GM12874 (cell line): ENCODE measurements around the gene TNFRSF8.

ENCODE experiments used
- TF ChIP-seq, protein P1 (sequence below): IDR thresholded peaks from 2 replicates; pipeline ENCODE4 v1.5.1; 2011; ENCODE audit warnings: low read depth, mild to moderate bottlenecking, control low read depth, low read length, moderate library complexity; ENCODE audit not compliant: insufficient read depth

Gene TNFRSF8

DNA sequence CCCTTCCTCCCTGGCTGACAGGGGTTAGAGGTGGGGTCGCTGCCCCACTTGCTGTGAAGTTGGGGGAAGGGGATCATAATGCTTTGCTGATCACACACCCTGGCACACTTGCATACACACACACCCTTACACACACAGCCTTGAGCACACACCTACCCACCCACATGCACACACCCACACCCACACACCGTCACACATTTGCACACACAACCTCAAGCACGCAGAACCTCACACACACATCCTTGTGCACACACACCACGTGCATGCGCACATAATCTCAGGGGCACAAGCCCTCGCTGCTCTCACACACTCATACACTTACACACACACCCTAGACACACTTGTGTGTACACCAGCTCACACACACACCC, 16.4 kb upstream of the TNFRSF8 start:
- TF ChIP-seq, protein P1, sequence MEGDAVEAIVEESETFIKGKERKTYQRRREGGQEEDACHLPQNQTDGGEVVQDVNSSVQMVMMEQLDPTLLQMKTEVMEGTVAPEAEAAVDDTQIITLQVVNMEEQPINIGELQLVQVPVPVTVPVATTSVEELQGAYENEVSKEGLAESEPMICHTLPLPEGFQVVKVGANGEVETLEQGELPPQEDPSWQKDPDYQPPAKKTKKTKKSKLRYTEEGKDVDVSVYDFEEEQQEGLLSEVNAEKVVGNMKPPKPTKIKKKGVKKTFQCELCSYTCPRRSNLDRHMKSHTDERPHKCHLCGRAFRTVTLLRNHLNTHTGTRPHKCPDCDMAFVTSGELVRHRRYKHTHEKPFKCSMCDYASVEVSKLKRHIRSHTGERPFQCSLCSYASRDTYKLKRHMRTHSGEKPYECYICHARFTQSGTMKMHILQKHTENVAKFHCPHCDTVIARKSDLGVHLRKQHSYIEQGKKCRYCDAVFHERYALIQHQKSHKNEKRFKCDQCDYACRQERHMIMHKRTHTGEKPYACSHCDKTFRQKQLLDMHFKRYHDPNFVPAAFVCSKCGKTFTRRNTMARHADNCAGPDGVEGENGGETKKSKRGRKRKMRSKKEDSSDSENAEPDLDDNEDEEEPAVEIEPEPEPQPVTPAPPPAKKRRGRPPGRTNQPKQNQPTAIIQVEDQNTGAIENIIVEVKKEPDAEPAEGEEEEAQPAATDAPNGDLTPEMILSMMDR, result no peak

DNA sequence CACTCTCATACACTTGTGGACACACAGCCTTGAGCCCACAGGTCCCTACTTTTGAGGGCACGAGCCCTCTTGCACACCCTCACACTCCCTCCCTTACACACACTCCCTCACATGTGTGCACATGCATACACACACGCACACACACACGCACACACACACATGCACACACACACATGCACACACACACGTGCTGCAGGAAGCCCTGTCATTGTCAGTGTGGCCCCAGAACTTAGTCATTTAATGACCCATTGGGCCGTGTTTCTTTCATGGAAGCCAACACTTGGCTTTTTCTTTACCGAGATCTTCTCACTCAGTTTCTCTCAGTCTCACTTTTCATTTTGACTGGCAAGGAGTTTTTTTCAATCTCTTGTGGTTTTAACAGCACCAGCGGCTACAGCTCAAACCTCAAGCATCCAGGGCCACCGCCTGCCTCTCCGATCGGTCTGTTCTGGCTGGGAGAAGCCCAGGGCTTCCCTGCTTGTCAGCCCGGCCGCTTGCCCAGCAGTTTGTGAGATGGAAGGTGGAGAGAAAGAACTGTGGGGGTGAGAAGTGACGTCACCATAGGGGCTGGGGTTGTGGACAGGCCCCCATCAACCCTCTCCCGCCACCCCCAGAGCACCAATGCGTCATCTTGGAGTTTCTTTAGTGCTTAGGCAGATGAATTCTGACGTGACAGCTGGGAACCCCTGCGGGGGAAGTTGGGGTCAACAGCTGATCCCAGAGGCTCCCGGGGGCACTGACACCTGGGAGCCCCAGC, 15.8 kb upstream of the TNFRSF8 start:
- TF ChIP-seq, protein P1, result no peak

DNA sequence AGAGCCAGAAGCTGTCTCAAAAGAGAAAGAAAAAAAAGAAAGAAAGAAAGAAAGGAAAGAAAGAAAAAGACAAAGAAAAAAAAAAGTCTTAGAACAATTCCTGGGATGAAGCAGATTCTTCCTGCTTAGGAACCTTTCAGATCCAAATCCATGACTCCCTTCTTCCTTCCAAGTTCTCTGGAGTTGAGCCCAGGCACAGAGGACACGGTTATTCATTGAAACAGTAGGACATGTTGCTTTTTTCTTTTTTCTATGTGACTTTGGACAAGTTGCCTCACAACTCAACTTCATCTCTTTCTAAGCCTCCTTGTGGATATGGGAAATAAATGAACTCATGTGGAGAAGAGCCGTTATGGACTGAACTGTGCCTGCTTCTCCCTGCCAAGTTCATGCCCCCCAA, 14.7 kb upstream of the TNFRSF8 start:
- TF ChIP-seq, protein P1, result no peak

DNA sequence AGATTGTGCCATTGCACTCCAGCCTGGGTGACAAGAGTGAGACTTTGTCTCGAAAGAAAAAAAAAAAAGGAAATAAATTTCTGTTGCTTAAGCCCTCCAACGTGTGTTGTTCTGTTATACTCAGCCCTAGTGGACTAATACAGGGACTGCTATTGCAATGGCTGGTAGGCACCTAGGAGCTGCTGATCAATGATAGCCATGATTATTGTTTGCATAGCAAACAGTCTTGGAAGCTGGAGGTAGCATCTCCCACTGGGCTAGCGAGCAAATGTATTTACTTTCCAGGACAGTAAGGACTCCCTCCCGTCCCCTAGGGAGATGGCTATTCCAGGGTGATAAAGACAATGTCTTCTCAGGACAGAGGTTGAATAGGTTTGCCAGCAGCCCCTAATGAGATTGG, 13.5 kb upstream of the TNFRSF8 start:
- TF ChIP-seq, protein P1, result peak; percentile 22; the same call in 1 of the 2 replicates

DNA sequence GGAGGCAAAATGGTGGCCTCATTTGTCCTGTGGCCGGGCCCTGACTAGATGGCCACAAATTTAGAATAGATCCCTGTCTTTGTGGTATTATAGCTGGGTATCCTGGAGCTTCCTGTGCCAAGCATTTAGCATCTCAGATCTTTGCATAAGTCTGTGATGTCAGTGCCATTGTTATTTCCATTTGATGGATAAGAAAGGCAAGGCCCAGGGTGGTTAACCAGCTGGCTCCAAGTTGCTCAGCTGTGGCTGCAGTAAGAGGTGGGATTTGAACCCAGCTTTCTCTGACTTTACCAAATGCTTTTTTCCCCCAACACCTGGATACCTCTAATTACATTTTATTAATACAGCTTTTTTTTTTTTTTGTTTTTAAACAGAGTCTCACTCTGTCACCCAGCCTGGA, 11.7 kb upstream of the TNFRSF8 start:
- TF ChIP-seq, protein P1, result no peak

DNA sequence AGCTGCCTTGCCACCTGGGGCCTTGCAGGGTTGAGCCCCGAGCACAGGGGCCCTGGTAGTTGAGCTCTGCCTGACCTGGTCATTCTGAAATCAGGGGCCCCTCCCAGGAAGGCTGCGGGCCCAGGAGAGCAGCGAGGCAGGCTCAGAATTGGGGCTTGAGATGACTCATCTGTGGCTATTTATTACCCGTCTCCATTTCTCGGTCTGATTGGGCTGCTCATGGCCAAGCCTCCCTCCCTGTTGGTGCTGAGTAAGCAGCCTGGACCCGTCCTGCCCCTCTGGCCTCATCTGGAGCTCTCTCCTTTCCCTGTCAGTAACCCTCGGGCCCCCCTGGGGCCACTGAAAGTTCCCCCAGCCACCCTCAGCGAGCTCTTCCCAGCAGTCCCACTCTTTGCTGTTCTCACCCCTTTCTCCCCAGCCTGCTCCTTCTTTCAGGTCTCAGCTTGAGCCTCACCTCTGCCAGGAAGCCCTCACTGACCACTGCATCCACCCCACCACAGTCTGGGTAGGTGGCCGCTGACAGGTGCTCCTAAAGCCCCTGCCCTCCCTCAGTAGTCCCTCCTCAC, 11.0 kb upstream of the TNFRSF8 start:
- TF ChIP-seq, protein P1, result no peak

DNA sequence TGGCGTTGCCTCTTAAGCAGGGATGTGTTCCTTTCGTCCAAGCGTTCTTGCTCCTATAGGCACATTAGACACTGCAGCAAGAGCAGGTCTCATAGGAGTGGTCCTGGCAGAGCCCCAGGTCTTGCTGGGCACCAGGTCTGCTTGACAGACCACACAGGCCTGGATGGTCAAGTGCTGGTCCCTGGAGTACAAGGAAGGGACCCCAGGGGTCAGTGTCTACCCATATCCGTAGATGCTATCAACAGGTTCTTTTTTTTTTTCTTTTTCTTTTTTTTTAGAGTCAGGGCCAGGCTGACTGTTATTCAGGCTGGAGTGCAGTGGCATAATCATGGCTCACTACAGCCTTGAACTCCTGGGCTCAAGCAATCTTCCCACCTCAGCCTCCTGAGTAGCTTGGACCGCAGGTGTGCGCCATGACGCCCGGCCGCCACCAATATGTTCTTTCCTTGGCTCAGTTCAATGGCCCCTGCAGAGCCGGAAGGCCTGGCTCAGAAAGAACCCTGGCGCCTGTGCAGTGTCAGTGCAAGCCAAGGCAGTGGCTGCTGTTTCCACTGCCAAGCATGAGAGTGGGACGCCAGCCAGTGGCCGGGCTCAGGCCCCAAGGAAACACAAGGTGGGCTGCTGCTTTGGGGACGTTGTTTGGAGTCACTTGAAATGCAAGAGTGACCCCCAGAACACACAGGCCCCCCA, 10.0 kb upstream of the TNFRSF8 start:
- TF ChIP-seq, protein P1, result peak; percentile 12; the same call in 1 of the 2 replicates
